ENCODE measurements around the gene MLST8. TPM values are rescaled to one million over a fixed set of nuclear protein-coding genes. Genes with fewer than 3 reads are reported as not detected.

Gene MLST8
- total RNA-seq, 2 donors from 2014 or later: 33.4 to 48.8 TPM

- Mint-ChIP-seq H3K27me3 (no peaks in the 10 kb centered on the region), H3K9me3 (no peaks in the 10 kb centered on the region), H3K4me1 (peaks cover 6% of the 10 kb centered on the region), H3K27ac (peak overlapping the region; percentile 73), H3K4me3 (peak overlapping the region; percentile 89), H3K36me3 (ENCODE audit: low read depth) (peaks cover 21% of the 10 kb centered on the region)
- ATAC-seq (replicated peaks): no peak
Observed at GRCh38 chr16:2213817-2214718, 8.8 kb downstream of the MLST8 start.

- H3K27me3 Mint-ChIP-seq: no peaks in the 10 kb centered on the region
- peak within 1 kb of the TSS; percentile 89 for H3K4me3 Mint-ChIP-seq
- H3K27ac Mint-ChIP-seq: peak within 1 kb of the TSS; percentile 73
- no peak for ATAC-seq (replicated peaks)
- peaks cover 21% of the 10 kb centered on the region for H3K36me3 Mint-ChIP-seq (ENCODE audit: low read depth)
- H3K4me1 Mint-ChIP-seq: peaks cover 6% of the 10 kb centered on the region
- no peaks in the 10 kb centered on the region for H3K9me3 Mint-ChIP-seq
Observed at GRCh38 chr16:2214719-2214968, 9.4 kb downstream of the MLST8 start, which contains the start of gene PGP. PGP (minus strand) TSS chr16:2214840; CDS start chr16:2214777, 63 bp downstream.

GRCh38 chr16:2216330-2216729 lies 11.1 kb downstream of the MLST8 start:
- Mint-ChIP-seq H3K4me3 (peak overlapping the region; percentile 80), H3K4me1 (peaks cover 6% of the 10 kb centered on the region), H3K27ac (no peak overlapping the region), H3K36me3 (ENCODE audit: low read depth) (peaks cover 21% of the 10 kb centered on the region), H3K27me3 (no peaks in the 10 kb centered on the region), H3K9me3 (no peaks in the 10 kb centered on the region)
- no peak for ATAC-seq (replicated peaks)

- Mint-ChIP-seq H3K27me3 (no peaks in the 10 kb centered on the region), H3K4me3 (peak within 1 kb of the TSS; percentile 80), H3K4me1 (no peaks in the 10 kb centered on the region), H3K36me3 (ENCODE audit: low read depth) (peaks cover 8% of the 10 kb centered on the region), H3K9me3 (no peaks in the 10 kb centered on the region), H3K27ac (peak within 1 kb of the TSS; percentile 78)
- peak; percentile 100 for ATAC-seq (replicated peaks)
Observed at GRCh38 chr16:2223221-2223941, 18.1 kb downstream of the MLST8 start, which contains the start of gene E4F1. E4F1 (plus strand) TSS chr16:2223591; CDS start chr16:2223614, 23 bp downstream.

- Mint-ChIP-seq H3K27ac (peak overlapping the region; percentile 78), H3K4me1 (no peaks in the 10 kb centered on the region)
Observed at GRCh38 chr16:2223942-2224486, 18.8 kb downstream of the MLST8 start.

GRCh38 chr16:2226245-2226793 lies 21.1 kb downstream of the MLST8 start:
- Mint-ChIP-seq H3K4me1 (no peaks in the 10 kb centered on the region), H3K4me3 (no peak overlapping the region), H3K36me3 (ENCODE audit: low read depth) (peaks cover 20% of the 10 kb centered on the region), H3K9me3 (no peaks in the 10 kb centered on the region), H3K27me3 (no peaks in the 10 kb centered on the region), H3K27ac (no peak overlapping the region)
- no peak for ATAC-seq (replicated peaks)

More at GRCh38 chr16:2223942-2224486, 18.8 kb downstream of the MLST8 start:
- peak; percentile 10 for ATAC-seq (replicated peaks)
- Mint-ChIP-seq H3K4me3 (peak overlapping the region; percentile 80), H3K27me3 (no peaks in the 10 kb centered on the region), H3K36me3 (ENCODE audit: low read depth) (peaks cover 8% of the 10 kb centered on the region), H3K9me3 (no peaks in the 10 kb centered on the region)

- no peaks in the 10 kb centered on the region for H3K4me1 Mint-ChIP-seq
- no peaks in the 10 kb centered on the region for H3K27me3 Mint-ChIP-seq
- H3K36me3 Mint-ChIP-seq (ENCODE audit: low read depth): peaks cover 23% of the 10 kb centered on the region
- H3K4me3 Mint-ChIP-seq: no peak overlapping the region
- no peak overlapping the region for H3K27ac Mint-ChIP-seq
- ATAC-seq (replicated peaks): no peak
- no peaks in the 10 kb centered on the region for H3K9me3 Mint-ChIP-seq
Observed at GRCh38 chr16:2226918-2227317, 21.7 kb downstream of the MLST8 start.

- H3K27ac Mint-ChIP-seq: no peak overlapping the region
- peaks cover 25% of the 10 kb centered on the region for H3K36me3 Mint-ChIP-seq (ENCODE audit: low read depth)
- no peaks in the 10 kb centered on the region for H3K27me3 Mint-ChIP-seq
- no peak overlapping the region for H3K4me3 Mint-ChIP-seq
- no peaks in the 10 kb centered on the region for H3K9me3 Mint-ChIP-seq
- no peak for ATAC-seq (replicated peaks)
- H3K4me1 Mint-ChIP-seq: no peaks in the 10 kb centered on the region
Observed at GRCh38 chr16:2228161-2228824, 23.0 kb downstream of the MLST8 start.

GRCh38 chr16:2229091-2229490 lies 23.8 kb downstream of the MLST8 start:
- Mint-ChIP-seq H3K27me3 (no peaks in the 10 kb centered on the region), H3K4me1 (no peaks in the 10 kb centered on the region), H3K36me3 (ENCODE audit: low read depth) (peaks cover 31% of the 10 kb centered on the region), H3K4me3 (no peak overlapping the region), H3K27ac (no peak overlapping the region), H3K9me3 (no peaks in the 10 kb centered on the region)
- no peak for ATAC-seq (replicated peaks)

- H3K36me3 Mint-ChIP-seq (ENCODE audit: low read depth): peaks cover 37% of the 10 kb centered on the region
- no peak for ATAC-seq (replicated peaks)
- H3K27ac Mint-ChIP-seq: no peak overlapping the region
- no peaks in the 10 kb centered on the region for H3K4me1 Mint-ChIP-seq
- no peaks in the 10 kb centered on the region for H3K9me3 Mint-ChIP-seq
- no peak overlapping the region for H3K4me3 Mint-ChIP-seq
- H3K27me3 Mint-ChIP-seq: no peaks in the 10 kb centered on the region
Observed at GRCh38 chr16:2229632-2230250, 24.5 kb downstream of the MLST8 start.

- H3K4me1 Mint-ChIP-seq: no peaks in the 10 kb centered on the region
- H3K27me3 Mint-ChIP-seq: no peaks in the 10 kb centered on the region
- H3K27ac Mint-ChIP-seq: no peak overlapping the region
- no peak for ATAC-seq (replicated peaks)
- peaks cover 44% of the 10 kb centered on the region for H3K36me3 Mint-ChIP-seq (ENCODE audit: low read depth)
- H3K4me3 Mint-ChIP-seq: no peak overlapping the region
- H3K9me3 Mint-ChIP-seq: no peaks in the 10 kb centered on the region
Observed at GRCh38 chr16:2230376-2230775, 25.1 kb downstream of the MLST8 start.

GRCh38 chr16:2231016-2231931 lies 26.0 kb downstream of the MLST8 start:
- H3K27me3 Mint-ChIP-seq: no peaks in the 10 kb centered on the region
- H3K36me3 Mint-ChIP-seq (ENCODE audit: low read depth): peaks cover 47% of the 10 kb centered on the region
- no peak overlapping the region for H3K4me3 Mint-ChIP-seq
- ATAC-seq (replicated peaks): no peak
- H3K4me1 Mint-ChIP-seq: no peaks in the 10 kb centered on the region
- no peak overlapping the region for H3K27ac Mint-ChIP-seq
- H3K9me3 Mint-ChIP-seq: no peaks in the 10 kb centered on the region

All from activated T-helper 17 cell treated with anti-CD3 and anti-CD28 coated beads, Interleukin-2, amount 50 U/mL, for 72 hours (primary cell).